Measurements from ENCODE around the gene PLK4.
A peak's percentile ranks its signal among the peaks of the same experiment; 100 is the strongest.

The PLK4 gene

DNA sequence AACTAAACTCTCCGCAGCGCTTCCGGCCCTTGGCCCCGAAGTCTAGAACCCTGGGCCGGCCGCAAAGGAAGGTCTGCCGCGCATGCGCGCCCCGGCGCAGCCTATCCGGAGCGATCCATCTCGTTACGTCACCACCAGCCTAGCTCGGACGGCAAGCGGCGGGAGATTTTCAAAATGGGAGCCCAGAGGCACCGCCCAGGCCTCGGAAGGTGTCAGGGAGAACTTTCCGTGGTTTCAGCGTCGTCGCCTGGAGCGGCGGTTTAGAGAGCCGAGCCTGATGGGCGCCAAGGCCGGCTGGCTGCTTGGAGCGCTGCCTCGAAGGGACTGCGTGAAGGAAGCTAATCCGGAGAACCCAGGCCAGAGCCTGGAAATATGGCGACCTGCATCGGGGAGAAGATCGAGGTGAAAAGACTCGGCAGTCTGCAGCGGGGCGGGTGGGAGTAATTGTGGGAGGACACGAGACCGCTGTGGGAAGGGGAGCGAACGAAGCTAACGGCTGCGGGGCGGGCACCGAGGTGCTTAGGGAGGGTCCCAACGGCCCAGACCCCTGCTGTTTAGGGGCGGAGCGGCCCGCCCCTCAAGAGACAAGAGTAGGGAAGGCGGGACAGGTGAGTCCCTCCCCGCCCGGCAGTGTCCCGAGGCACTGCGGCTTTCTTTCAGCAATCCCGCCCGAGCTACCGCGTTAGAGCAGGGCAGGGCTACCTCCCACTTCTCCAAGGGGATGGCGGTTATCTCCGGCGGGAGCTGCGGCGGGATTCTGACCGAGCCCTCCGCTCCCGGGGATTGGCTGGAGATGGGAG is at the start of gene PLK4:
Gene PLK4, plus strand, starts transcription at position 131 of the 800 bp plus-strand sequence. Its CDS starts 242 bp downstream, at position 373.
- peak within 1 kb of the TSS; percentile 91 for H3K4me3 ChIP-seq (ENCODE audit: low read depth, low read length)
- DNase-seq (ENCODE audit: low read depth), result peak; percentile 73

DNA sequence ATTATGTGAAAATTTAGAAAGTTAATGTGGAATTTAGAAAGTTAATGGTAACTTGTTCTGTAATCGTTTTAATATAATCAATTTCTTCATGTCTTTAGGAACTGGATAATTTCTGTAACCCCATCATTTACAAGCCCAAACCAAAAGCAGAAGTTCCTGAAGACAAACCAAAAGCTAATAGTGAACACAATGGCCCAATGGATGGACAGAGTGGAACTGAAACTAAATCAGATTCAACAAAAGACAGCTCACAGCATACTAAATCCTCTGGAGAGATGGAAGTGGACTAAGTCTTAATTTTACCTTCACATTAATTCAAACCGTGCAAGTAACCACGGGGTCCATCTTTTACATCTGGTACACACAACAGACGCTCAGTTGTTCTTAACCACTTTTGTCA is 48.1 kb upstream of the PLK4 start:
- DNase-seq (ENCODE audit: low read depth), result no peak
- no peak overlapping the region for H3K4me3 ChIP-seq (ENCODE audit: low read depth, low read length)

DNA sequence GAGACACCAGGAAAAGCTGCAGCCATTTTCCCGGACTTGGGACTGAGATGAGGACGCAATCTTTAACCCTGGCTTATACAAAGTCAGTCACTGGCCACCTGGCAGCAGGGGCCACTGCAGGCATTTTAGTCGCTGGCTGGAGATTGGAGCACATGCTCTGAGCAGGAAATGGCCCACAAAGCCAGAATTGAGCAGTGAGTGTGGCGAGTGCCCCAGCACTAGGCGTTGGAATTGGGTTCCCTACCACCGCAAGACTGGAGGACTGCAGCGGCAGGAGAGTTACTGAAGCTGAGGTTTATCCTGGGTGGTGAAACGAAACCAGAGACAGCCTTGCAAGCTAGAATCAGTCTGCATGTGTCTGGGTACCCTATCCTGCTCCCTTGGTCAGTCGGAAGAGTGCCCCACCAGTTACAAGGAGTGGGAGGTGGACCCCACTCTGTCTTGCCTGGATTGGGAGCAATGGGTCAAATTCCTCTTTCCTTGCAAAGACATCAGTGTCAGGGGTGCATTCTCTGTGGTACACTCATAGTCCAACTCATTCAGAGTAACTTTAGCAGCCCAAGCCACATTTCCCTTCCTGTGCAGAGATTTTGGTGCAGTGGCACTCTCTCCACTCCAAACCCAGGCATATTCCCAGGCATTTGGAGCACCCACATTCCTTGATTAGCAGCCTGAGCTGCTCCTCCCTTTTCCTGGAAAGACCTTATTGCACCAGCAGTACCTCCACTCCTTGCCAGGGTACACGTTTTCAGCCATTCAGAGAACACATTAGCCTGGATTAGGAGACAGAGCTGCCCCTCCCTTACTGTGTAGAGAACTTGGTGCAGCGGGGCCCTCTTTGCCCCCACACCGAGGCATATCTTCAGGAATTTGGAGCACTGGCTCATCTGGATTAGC is 36.7 kb upstream of the PLK4 start:
- H3K4me3 ChIP-seq (ENCODE audit: low read depth, low read length), result no peak overlapping the region
- no peak for DNase-seq (ENCODE audit: low read depth)

DNA sequence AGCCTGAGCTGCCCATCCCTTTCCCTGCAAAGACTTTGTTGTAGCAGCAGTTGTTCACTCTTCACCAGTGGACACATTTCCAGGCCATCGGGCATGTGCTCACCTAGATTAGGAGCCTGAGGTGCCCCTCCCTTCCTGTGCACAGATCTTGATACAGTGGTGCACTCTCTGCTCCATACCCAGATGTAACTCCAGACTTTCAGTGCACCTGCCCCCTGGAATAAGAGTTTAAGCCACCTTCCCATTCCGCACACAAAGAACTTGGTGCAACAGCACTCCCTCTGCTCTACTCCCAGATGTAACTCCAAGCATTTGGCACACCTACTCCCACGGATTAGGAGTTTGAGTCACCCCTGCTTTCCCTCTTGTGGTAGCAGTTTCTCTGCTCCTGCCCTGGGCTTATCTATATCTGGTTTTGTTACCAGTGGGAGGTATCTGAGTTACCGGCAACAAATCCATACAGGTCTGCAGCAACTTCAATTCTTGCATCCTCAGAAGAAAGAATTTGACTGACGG is 36.0 kb upstream of the PLK4 start:
- DNase-seq (ENCODE audit: low read depth), result no peak
- H3K4me3 ChIP-seq (ENCODE audit: low read depth, low read length), result no peak overlapping the region

DNA sequence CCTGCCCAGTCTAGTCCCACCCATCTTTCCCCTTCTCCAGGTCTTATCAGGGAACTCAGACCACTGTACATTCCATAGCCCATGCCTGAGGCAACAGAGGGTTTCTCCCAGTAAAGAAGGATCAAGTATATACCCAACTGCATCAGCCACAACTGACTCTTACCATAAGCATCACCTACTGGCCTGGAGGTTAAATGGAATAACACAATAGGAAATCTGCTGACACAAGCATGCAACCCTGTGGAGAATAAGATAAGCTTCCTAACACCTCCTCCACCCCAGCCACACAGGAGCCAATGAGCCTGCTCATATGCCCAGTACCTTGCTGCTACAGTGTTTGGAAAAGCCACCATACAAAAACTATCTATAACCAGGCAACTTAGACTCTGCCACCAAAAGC is 34.6 kb upstream of the PLK4 start:
- H3K4me3 ChIP-seq (ENCODE audit: low read depth, low read length), result no peak overlapping the region
- no peak for DNase-seq (ENCODE audit: low read depth)

DNA sequence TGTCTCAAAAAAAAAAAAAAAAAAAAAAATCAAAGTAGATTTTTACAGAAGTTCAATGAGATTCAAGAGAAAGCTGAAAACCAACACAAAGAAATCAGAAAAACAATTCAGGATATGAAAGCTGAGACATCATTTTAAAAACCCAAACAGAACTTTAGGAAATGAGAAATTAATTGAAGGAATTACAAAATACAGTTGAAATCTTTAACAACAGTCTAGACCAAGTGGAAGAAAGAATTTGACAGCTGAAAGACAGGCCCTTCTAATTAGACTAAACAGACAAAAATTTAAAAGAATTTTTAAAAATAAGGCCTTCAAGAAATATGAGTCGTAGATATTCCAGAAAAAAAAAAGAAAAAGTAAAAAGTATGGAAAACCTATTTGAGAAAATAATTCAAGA is 33.9 kb upstream of the PLK4 start:
- no peak for DNase-seq (ENCODE audit: low read depth)
- no peak overlapping the region for H3K4me3 ChIP-seq (ENCODE audit: low read depth, low read length)

DNA sequence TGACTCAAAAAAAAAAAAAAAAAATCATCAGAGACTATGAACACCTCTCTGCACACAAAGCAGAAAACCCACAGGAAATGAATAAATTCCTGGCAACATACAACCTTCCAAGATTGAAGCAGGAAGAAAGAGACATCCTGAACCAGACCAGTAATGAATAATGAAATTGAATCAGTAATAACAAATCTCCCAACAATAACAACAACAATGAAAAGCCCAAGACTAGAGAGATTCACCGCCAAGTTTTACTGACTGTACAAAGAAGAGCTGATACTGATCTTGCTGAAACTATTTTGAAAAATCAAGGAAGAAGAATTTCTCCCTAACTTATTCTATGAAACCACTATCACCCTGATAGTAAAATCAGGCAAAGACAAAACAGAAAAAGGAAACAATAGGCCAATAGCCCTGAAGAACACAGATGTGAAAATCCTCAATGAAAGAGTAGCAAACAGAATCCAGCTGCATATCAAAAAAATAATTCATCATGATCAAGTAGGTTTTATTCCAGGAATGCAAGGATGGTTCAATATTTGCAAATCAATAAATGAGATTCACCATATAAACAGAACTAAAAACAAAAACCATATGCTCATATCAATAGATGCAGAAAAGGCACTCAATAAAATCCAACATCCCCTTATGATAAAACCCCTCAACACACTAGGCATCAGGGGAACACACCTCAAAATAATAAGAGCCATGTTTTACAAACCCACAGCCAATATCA is 31.0 kb upstream of the PLK4 start:
- no peak overlapping the region for H3K4me3 ChIP-seq (ENCODE audit: low read depth, low read length)
- DNase-seq (ENCODE audit: low read depth), result no peak

DNA sequence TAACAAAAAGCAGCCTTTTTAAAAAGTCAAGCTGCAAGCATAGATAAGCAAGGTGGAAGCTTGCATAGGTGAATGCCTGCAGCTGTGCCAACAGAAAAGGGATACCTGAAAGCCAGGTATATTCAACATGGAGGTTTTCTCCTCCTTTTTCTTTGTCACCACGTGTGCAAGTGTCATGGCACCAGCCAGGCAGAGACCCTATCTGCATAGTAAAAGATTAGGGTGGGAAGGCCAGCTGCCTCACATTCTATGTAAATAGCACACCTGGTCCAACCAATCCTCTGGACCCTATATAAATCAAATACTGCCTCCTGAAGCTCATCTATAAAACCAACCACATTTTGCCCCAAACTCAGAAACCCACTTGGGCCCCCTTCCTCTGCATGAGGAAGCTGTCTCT is 28.0 kb upstream of the PLK4 start:
- no peak overlapping the region for H3K4me3 ChIP-seq (ENCODE audit: low read depth, low read length)
- no peak for DNase-seq (ENCODE audit: low read depth)

DNA sequence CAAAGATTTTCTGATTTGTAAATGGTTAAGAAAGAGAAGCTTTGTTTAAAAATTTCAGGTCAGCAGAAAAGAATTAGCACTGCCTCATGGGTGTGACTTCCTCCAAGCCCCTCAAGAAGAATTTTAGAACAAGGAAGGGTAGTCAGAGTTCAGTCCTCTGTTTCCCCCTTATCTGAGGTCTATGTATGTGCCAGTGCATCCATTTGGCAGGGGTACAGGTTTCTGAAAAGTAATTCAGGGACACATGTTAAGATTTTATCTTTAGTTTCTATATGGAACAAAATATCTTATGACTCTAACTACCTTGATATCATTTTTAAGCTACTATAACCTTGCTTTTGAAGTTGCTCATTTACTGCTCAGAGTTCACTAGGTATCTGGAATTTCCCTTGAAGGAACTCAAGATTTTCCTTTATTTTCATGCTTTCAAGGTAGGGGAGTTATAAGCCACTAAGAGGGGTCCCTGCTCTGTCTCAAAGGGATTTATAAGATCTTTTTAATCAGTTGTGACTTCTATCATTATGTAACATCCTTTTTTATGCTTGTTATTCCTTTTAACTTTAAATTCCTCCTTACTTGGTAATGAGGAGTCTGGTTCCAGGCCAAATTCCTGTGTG is 24.4 kb upstream of the PLK4 start:
- no peak for DNase-seq (ENCODE audit: low read depth)
- H3K4me3 ChIP-seq (ENCODE audit: low read depth, low read length), result no peak overlapping the region

DNA sequence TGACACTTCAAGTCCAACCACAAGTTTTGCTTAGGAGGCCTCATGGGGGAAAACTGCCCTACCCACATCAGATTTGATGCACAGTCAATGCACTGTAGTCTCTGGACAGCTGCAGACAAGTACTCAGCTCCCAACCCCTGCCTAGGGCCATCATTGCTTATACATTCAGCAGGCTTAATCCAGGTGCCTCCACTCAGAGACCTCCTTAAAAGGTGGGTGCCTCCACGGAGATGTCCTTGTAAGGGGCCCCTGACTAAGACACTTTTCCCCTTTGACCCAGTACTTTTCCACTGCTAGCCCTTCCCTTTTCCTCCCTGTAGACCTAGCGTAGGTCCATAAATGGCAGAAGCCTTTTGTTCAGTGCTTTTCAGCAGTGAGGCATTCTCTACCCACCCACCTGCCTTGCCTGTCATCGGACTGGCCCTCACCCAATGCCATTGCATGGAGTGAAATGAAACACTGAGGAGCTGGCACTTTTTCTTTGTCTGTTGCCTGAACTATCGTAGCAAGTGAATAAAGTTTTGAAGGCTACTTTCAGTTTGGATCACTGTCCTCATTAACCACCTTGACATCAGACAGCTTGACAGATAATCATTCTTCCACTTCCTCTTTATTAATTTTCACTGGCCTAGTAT is 23.8 kb upstream of the PLK4 start:
- no peak overlapping the region for H3K4me3 ChIP-seq (ENCODE audit: low read depth, low read length)
- DNase-seq (ENCODE audit: low read depth), result peak; percentile 75

DNA sequence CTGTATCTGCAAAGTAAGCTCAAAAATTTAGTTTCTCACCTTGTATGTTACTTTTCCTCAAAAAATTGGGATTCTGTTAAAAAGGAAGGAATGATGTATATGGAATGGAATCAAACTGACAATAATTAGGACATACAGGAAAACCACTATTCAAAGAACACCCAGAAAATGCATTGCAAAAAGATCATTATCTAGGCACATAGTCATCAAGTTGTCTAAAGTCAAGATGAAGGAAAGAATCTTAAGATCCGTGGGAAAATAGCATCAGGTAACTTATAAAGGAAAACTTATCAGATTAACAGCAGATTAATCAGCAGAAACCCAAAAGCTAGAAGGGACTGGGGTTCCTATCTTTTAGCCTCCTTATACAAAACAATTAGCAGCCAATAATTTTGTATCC is 23.1 kb upstream of the PLK4 start:
- no peak overlapping the region for H3K4me3 ChIP-seq (ENCODE audit: low read depth, low read length)
- no peak for DNase-seq (ENCODE audit: low read depth)

DNA sequence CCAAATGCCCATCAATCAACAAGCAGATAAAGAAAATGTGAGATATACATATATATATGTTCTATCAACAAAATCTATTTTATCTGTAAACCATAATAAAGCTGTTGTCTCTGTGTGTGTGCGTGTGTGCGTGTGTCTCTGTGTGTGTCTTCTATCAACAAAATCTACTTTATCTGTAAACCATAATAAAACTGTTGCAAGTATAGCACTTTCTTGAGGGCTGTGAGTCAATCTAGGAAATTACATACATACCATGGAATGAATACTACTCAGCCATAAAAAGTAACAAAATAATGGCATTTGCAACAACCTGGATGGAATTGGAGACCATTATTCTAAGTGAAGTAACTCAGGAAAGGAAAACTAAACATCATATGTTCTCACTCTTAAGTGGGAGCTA is 12.5 kb upstream of the PLK4 start:
- no peak for DNase-seq (ENCODE audit: low read depth)
- no peak overlapping the region for H3K4me3 ChIP-seq (ENCODE audit: low read depth, low read length)

DNA sequence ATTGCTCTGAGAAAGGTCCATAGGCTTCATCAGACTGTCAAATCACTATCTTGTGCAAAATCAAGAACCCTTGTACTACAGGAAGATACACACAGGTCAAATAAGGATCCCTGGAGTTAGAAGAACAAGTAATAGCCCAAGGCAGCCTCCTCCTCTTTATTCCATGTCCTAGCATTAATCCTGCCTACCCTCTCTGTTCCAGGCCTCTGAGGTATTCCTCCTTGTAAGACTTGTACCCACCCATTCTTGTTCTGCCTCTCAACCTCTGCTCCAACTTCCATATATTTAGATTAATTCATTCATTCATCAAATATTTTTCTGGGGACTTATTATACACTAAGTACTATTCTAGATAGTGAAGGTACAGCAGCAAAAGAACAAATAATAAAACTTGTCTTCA is 10.4 kb upstream of the PLK4 start:
- H3K4me3 ChIP-seq (ENCODE audit: low read depth, low read length), result no peak overlapping the region
- no peak for DNase-seq (ENCODE audit: low read depth)

DNA sequence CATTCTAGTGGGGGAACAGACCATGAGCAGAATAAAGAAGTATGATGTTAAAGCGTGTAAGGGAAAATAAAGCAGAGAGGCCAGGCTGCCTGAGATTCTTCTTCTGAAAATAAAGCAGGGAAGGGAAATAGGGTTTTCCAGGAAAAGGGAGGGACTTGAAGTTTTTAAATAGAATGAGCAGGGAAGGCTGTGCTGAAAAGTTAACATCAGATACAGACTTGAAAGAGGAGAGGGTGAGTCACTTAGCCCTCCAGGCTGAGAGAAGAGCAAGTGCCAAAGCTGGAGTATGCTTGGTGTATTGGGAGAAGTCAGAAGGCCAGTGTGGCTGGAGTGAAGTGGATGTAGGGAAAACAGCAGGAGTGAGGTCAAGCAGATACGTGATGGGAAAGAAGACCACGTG is 10.0 kb upstream of the PLK4 start:
- no peak overlapping the region for H3K4me3 ChIP-seq (ENCODE audit: low read depth, low read length)
- peak; percentile 41 for DNase-seq (ENCODE audit: low read depth)

DNA sequence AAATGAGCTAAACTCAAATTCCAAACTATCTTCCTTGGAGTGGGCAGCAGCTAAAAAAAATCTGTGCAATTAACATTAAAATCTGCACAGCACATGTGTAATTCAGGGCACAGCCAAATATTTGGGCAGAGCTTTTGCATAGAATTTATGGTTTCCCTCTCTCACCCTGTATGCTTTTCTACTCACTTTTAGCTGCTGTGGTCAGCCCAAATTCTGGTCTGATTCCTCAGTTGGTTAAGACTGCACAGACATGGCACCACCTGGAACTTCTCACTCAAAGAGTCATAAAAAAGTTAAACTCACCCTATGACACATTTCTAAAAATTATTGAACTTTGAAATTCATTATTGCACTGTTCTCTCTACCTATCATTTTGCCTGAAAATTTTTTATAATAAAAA is 4.9 kb upstream of the PLK4 start:
- no peak for DNase-seq (ENCODE audit: low read depth)
- no peak overlapping the region for H3K4me3 ChIP-seq (ENCODE audit: low read depth, low read length)

DNA sequence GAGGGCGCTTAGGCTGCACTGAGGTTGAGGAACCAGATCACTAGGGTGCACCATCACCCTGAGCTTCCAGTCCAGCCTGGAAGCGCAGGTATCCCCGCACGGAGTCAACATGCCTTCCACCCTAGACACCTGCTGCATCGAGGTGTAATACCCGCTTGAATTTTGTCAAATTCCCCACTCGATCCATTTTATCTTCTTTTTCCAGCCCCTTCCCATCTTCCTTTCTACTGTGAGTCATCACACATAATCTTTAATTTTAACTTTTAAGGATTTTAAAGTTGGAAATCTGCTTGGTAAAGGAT is 821 bp downstream of the PLK4 start:
- DNase-seq (ENCODE audit: low read depth), result no peak
- H3K4me3 ChIP-seq (ENCODE audit: low read depth, low read length), result peak overlapping the region; percentile 91

DNA sequence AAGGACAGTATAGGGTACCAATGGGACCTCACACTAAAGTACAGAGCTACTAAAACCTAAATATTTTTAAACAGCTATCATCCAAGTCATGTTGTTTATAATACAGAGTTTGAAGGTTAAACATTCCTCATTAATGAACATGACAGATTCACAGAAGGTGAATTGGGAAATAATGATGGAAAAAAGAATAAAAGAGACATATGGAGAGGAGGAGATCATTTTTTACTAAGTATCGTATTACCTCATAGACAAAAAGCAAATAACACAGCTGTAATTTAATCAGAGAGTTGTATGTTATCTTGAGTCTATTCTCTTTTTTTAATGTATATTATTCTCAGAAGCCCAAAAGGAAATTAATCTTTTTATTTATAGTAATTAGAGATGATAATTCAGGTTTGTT is 7.9 kb downstream of the PLK4 start:
- H3K4me3 ChIP-seq (ENCODE audit: low read depth, low read length), result no peak overlapping the region
- DNase-seq (ENCODE audit: low read depth), result no peak

DNA sequence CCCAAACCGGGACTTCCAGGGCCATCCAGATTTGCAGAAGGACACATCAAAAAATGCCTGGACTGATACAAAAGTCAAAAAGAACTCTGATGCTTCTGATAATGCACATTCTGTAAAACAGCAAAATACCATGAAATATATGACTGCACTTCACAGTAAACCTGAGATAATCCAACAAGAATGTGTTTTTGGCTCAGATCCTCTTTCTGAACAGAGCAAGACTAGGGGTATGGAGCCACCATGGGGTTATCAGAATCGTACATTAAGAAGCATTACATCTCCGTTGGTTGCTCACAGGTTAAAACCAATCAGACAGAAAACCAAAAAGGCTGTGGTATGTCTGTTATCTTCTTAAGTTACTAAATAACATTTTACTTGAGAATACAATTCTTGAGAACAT is 9.2 kb downstream of the PLK4 start:
- DNase-seq (ENCODE audit: low read depth), result no peak
- H3K4me3 ChIP-seq (ENCODE audit: low read depth, low read length), result no peak overlapping the region

DNA sequence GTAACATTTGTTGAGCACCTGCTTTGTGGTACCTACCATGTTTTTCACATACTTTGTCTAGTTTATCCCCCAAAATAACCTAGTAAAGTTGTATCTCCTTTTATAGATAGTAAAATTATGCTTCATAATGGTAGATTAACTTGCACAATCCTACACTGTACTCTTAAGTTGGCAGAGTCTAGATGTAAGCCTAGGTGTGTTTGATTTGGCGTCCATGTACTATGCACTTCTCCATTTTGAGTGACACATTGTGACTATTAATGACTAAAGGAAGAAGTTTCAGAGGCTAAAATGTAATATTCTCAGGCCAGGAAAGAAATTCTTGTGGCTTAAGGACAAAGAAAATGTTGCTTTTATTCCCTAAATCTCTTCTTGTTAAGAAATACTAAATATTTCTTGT is 15.4 kb downstream of the PLK4 start:
- no peak overlapping the region for H3K4me3 ChIP-seq (ENCODE audit: low read depth, low read length)
- no peak for DNase-seq (ENCODE audit: low read depth)
